ENCODE data around the gene HOMEZ.

GRCh38 chr14:23252006-23252405 is 33.9 kb downstream of the HOMEZ start:
- TF ChIP-seq, protein P1, sequence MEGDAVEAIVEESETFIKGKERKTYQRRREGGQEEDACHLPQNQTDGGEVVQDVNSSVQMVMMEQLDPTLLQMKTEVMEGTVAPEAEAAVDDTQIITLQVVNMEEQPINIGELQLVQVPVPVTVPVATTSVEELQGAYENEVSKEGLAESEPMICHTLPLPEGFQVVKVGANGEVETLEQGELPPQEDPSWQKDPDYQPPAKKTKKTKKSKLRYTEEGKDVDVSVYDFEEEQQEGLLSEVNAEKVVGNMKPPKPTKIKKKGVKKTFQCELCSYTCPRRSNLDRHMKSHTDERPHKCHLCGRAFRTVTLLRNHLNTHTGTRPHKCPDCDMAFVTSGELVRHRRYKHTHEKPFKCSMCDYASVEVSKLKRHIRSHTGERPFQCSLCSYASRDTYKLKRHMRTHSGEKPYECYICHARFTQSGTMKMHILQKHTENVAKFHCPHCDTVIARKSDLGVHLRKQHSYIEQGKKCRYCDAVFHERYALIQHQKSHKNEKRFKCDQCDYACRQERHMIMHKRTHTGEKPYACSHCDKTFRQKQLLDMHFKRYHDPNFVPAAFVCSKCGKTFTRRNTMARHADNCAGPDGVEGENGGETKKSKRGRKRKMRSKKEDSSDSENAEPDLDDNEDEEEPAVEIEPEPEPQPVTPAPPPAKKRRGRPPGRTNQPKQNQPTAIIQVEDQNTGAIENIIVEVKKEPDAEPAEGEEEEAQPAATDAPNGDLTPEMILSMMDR (IDR thresholded peaks at IDR 0.05 in 2 of 3, conservative IDR thresholded peaks at IDR 0.05 in 1 of 3; ENCODE audit: borderline replicate concordance in 1 of 3, insufficient read depth in 1 of 3, low read depth in 2 of 3, low read length in 2 of 3) = no peak
- TF ChIP-seq YY1 (IDR thresholded peaks at IDR 0.05; ENCODE audit: extremely low read depth, insufficient replicate concordance, low read depth, low read length) (no peak), SIN3A (IDR thresholded peaks at IDR 0.05; ENCODE audit: low read depth) (no peak), ELF1 (IDR thresholded peaks at IDR 0.05; ENCODE audit: borderline replicate concordance, low read depth) (no peak), ZNF274 (IDR thresholded peaks at IDR 0.05; ENCODE audit: low read depth, low read length) (no peak), EZH2phosphoT487 (IDR thresholded peaks at IDR 0.05; ENCODE audit: borderline replicate concordance) (no peak), POLR2AphosphoS5 (IDR thresholded peaks at IDR 0.05; ENCODE audit: low read depth, low read length) (no peak), POLR2A (IDR thresholded peaks at IDR 0.05; ENCODE audit: borderline replicate concordance, extremely low read depth, insufficient read depth, insufficient read length) (no peak)
- TF ChIP-seq, protein P2, sequence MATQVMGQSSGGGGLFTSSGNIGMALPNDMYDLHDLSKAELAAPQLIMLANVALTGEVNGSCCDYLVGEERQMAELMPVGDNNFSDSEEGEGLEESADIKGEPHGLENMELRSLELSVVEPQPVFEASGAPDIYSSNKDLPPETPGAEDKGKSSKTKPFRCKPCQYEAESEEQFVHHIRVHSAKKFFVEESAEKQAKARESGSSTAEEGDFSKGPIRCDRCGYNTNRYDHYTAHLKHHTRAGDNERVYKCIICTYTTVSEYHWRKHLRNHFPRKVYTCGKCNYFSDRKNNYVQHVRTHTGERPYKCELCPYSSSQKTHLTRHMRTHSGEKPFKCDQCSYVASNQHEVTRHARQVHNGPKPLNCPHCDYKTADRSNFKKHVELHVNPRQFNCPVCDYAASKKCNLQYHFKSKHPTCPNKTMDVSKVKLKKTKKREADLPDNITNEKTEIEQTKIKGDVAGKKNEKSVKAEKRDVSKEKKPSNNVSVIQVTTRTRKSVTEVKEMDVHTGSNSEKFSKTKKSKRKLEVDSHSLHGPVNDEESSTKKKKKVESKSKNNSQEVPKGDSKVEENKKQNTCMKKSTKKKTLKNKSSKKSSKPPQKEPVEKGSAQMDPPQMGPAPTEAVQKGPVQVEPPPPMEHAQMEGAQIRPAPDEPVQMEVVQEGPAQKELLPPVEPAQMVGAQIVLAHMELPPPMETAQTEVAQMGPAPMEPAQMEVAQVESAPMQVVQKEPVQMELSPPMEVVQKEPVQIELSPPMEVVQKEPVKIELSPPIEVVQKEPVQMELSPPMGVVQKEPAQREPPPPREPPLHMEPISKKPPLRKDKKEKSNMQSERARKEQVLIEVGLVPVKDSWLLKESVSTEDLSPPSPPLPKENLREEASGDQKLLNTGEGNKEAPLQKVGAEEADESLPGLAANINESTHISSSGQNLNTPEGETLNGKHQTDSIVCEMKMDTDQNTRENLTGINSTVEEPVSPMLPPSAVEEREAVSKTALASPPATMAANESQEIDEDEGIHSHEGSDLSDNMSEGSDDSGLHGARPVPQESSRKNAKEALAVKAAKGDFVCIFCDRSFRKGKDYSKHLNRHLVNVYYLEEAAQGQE (IDR thresholded peaks at IDR 0.05; ENCODE audit: low read depth) = no peak
- TF ChIP-seq, protein P3, sequence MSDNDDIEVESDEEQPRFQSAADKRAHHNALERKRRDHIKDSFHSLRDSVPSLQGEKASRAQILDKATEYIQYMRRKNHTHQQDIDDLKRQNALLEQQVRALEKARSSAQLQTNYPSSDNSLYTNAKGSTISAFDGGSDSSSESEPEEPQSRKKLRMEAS (IDR thresholded peaks at IDR 0.05) = no peak

Measured in HCT116 (cell line).